Tibial artery (tissue), 4 donors: Measurements from ENCODE around the gene ZAR1.

ENCODE experiments used
- DNase-seq, 2 donors: peaks; one replicate each; pipeline ENCODE4 v3.0.0-alpha.2; 2019
- H3K27ac ChIP-seq, 2 donors: fragments of 200-600 bp; sonication (generic) in 1 of 2; 1 replicate in 1 of 2; 2 replicates in 1 of 2; pipeline ENCODE4 v1.5.1; 2018 to 2019; ENCODE audit warnings: mild to moderate bottlenecking in 1 of 2
- H3K27me3 ChIP-seq, 2 donors: fragments of 200-600 bp; sonication (generic) in 1 of 2; one replicate each; pipeline versions ENCODE4 v1.5.1 to v1.6.0; 2016 to 2019
- H3K36me3 ChIP-seq, 3 donors: fragments of 200-600 bp; sonication (generic) in 2 of 3; one replicate each; pipeline ENCODE4 v1.5.1; 2016 to 2019; ENCODE audit warnings: mild to moderate bottlenecking in 2 of 3
- H3K4me1 ChIP-seq, 4 donors: fragments of 200-600 bp; sonication (generic) in 2 of 4; 1 replicate in 3 of 4; 2 replicates in 1 of 4; pipeline ENCODE4 v1.5.1; 2016 to 2019
- H3K4me3 ChIP-seq, 2 donors: fragments of 200-600 bp; sonication (generic) in 1 of 2; 1 replicate in 1 of 2; 2 replicates in 1 of 2; pipeline ENCODE4 v1.5.1; 2018 to 2019; ENCODE audit warnings: mild to moderate bottlenecking in 2 of 2
- H3K9me3 ChIP-seq, 3 donors: fragments of 200-600 bp; sonication (generic) in 1 of 3; one replicate each; pipeline ENCODE4 v1.5.1; 2016 to 2019
- intact Hi-C: fragments of 100-400 bp; cut with DNase I; formaldehyde crosslinking; loops from one replicate; pipeline ENCODE4 v1.15.0; 2023; ENCODE audit warnings: low total_unique reads
- TF ChIP-seq, protein P1 (sequence below), 2 experiments: fragments of 200-600 bp in 1 of 2; fragments of 450-650 bp in 1 of 2; IDR thresholded peaks; one replicate each; pipeline ENCODE4 v1.5.1; 2017 to 2019; ENCODE audit warnings: antibody characterized with exemption in 2 of 2, mild to moderate bottlenecking in 1 of 2, moderate library complexity in 1 of 2

ZAR1 gene

DNA sequence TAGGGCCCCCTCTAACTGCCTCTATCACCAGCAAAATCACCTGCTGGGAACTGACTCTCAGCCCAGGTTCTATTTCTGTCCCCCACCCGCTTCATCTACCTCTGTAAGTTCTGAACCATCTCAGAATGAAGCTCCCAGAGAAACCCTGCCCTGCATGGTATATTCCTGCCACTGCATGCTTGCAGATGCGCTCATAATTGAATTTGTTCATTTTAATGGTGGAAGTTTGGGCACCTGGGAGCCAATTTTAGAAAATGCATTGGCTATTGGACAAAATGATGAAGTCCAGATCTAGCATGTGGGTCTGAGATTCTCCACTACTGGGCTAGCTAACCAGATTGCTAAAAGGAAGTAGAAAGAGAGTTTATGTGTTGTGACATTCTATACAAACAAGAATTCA, 35.5 kb upstream of the ZAR1 start:
- TF ChIP-seq, protein P1, sequence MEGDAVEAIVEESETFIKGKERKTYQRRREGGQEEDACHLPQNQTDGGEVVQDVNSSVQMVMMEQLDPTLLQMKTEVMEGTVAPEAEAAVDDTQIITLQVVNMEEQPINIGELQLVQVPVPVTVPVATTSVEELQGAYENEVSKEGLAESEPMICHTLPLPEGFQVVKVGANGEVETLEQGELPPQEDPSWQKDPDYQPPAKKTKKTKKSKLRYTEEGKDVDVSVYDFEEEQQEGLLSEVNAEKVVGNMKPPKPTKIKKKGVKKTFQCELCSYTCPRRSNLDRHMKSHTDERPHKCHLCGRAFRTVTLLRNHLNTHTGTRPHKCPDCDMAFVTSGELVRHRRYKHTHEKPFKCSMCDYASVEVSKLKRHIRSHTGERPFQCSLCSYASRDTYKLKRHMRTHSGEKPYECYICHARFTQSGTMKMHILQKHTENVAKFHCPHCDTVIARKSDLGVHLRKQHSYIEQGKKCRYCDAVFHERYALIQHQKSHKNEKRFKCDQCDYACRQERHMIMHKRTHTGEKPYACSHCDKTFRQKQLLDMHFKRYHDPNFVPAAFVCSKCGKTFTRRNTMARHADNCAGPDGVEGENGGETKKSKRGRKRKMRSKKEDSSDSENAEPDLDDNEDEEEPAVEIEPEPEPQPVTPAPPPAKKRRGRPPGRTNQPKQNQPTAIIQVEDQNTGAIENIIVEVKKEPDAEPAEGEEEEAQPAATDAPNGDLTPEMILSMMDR (IDR thresholded peaks at IDR 0.05) = no peak
- Histone ChIP-seq H3K27me3 (no peaks in the 10 kb centered on the region), H3K9me3 (no peaks in the 10 kb centered on the region), H3K36me3 (no peaks in the 10 kb centered on the region), H3K4me3 (no peak overlapping the region), H3K4me1 (no peaks in the 10 kb centered on the region), H3K27ac (no peak overlapping the region)
- intact Hi-C loops = no loop called here
- DNase-seq = no peak

DNA sequence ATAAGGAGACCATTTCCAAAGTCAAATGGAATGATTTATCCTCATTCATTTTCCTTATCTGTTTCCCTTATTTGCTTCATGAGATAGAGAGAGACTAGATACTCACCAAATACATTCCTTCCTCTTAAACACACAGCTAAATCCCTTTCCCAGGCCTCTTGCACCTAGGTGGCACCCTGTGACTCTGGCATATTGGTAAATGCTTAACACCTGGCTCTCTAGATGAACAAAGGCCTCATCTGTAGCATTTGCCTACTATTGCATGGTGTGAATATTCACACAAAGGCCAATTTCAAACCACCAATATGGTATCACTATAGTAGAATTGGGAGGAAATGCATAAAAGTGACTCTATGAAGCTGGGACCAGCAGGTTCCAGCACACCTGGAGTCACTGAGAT, 29.1 kb upstream of the ZAR1 start:
- Histone ChIP-seq H3K9me3 (no peaks in the 10 kb centered on the region), H3K36me3 (no peaks in the 10 kb centered on the region), H3K4me3 (no peak overlapping the region), H3K27ac (no peak overlapping the region), H3K4me1 (no peaks in the 10 kb centered on the region), H3K27me3 (no peaks in the 10 kb centered on the region)
- intact Hi-C loops = no loop called here
- TF ChIP-seq, protein P1 (IDR thresholded peaks at IDR 0.05) = no peak
- no peak for DNase-seq

DNA sequence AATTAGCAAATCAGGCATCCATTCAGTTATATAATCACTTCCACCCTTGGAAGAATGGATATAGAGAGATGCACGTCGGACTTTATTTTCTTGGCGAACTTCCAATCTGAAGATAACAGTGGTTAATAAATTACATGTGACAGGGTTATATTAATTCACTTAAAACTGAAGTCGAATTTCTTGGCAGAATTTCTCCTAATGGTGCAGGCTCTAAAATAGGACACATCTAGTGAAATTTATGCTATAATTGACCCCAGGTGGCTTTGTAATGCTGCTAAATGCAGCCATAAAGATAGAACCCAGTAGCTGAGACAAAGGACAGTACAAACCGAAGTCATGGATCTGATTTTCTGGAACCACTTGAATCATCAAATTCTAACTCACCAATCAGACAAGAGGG, 27.7 kb upstream of the ZAR1 start:
- TF ChIP-seq, protein P1 (IDR thresholded peaks at IDR 0.05) = no peak

DNA sequence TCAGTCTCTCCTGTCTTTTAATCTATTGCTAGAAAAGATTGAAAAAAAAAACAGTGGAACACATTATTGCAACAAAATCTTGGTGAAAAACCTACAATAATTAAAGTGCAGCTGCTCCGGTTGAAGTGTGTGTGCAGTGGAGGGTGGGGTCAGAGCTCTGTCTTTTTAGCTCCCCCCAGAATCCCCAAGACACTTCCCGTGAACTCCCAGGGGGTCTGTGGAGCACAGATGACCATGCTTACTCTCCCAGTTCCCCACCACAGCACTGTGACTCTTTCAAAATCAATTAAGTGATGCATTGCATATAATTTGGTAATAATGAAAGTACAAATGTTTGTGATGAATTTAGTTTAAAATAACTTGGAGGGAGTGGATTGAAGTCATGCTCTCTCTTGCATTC, 22.6 kb upstream of the ZAR1 start:
- Histone ChIP-seq H3K4me1 (no peaks in the 10 kb centered on the region), H3K36me3 (no peaks in the 10 kb centered on the region), H3K27ac (no peak overlapping the region), H3K9me3 (no peaks in the 10 kb centered on the region), H3K27me3 (no peaks in the 10 kb centered on the region), H3K4me3 (no peak overlapping the region)
- intact Hi-C loops = no loop called here
- DNase-seq = no peak
- TF ChIP-seq, protein P1 (IDR thresholded peaks at IDR 0.05) = no peak

More for the DNA sequence above, 27.7 kb upstream of the ZAR1 start:
- Histone ChIP-seq H3K27ac (no peak overlapping the region), H3K4me3 (no peak overlapping the region), H3K9me3 (no peaks in the 10 kb centered on the region), H3K36me3 (no peaks in the 10 kb centered on the region), H3K4me1 (no peaks in the 10 kb centered on the region), H3K27me3 (no peaks in the 10 kb centered on the region)
- DNase-seq = no peak
- intact Hi-C loops = no loop called here

DNA sequence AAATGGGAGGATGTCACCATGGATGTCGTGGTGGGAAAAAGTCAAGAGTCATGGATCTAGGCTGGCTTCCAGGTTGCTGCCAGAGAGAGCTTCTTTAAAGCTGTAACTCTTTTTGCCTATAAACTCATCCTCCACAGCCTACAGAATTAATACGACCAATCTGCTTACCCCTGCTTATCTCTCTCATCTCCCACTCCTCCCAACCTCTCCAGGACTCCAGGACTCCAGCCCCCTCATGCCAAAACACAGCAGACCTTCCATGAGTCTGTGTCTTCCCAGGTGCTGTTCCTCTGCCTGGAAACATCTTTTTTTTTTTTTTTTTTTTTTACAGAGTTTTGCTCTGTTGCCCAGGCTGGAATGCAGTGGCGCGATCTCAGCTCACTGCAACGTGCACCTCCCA, 22.2 kb upstream of the ZAR1 start:
- Histone ChIP-seq H3K4me1 (no peaks in the 10 kb centered on the region), H3K9me3 (no peaks in the 10 kb centered on the region), H3K36me3 (no peaks in the 10 kb centered on the region), H3K4me3 (no peak overlapping the region), H3K27me3 (no peaks in the 10 kb centered on the region), H3K27ac (no peak overlapping the region)
- TF ChIP-seq, protein P1 (IDR thresholded peaks at IDR 0.05) = no peak
- intact Hi-C loops = no loop called here
- no peak for DNase-seq

DNA sequence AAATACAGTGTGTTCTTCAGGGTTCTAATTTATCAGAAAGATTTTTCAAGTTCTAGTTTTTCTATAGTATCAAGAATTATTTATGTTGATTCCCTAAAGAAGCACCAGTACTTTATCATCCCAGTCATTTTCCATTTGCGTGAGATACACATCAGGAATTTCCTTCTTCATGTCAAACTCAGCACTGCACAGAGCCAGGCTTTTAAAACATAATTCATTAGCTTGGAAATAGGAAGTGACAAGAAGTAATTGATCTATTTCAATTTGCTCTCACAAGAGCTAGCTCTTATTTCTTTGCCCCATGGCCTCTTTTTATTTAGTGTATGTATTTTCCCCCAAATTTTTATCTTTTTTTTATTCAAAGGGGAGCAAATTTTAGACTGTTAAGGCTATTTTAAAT, 19.9 kb upstream of the ZAR1 start:
- no peaks in the 10 kb centered on the region for H3K36me3 ChIP-seq
- intact Hi-C loops = no loop called here
- H3K27me3 ChIP-seq = no peaks in the 10 kb centered on the region
- no peak overlapping the region for H3K4me3 ChIP-seq
- no peaks in the 10 kb centered on the region for H3K9me3 ChIP-seq
- H3K27ac ChIP-seq = no peak overlapping the region
- TF ChIP-seq, protein P1 (IDR thresholded peaks at IDR 0.05) = no peak
- H3K4me1 ChIP-seq = no peaks in the 10 kb centered on the region
- no peak for DNase-seq
